GM12892 (cell line): ENCODE data around the gene SNTN.

Experiments used
- POLR2A ChIP-seq: IDR thresholded peaks from 2 replicates; pipeline ENCODE4 v1.6.1; 2011; ENCODE audit warnings: low read depth, low read length, control low read depth
- POLR2AphosphoS5 ChIP-seq: IDR thresholded peaks from 2 replicates; pipeline ENCODE4 v1.6.1; 2011; ENCODE audit warnings: low read depth, low read length, control low read depth

GRCh38 chr3:63611382-63611781 is 41.1 kb upstream of the SNTN start:
- no peak for TF ChIP-seq POLR2A
- TF ChIP-seq POLR2AphosphoS5 = no peak
